Panc1 (cell line): ENCODE data around the gene ZDHHC14. TPM values are rescaled to one million over a fixed set of nuclear protein-coding genes. Genes with fewer than 3 reads are reported as not detected.

Experiments
- ATAC-seq: fragments of 200-7000 bp; cut with Tn5 transposase; 2 replicates; pipeline ENCODE4 v1.9.1; 2020; ENCODE audit warnings: mild to moderate bottlenecking, moderate library complexity
- BruUV-seq: library from RNA; stranded (reverse); fragments of 400-500 nt; replicated peaks from 2 replicates; lab custom pipeline; 2021; lab: Mats Ljungman, UMichigan
- CTCF ChIA-PET: fragments of 300-600 bp; sonication (Branson Sonifier 250); formaldehyde crosslinking; loops from one replicate; lab custom pipeline; 2022; ENCODE audit warnings: antibody characterized with exemption; lab: Charles Lee
- POLR2A ChIA-PET: fragments of 300-600 bp; sonication (Branson Sonifier 250); formaldehyde crosslinking; loops from one replicate; lab custom pipeline; 2022; ENCODE audit warnings: antibody characterized with exemption; lab: Charles Lee
- DNase-seq: peaks from one replicate; pipeline ENCODE4 v3.0.0-alpha.2; 2010; ENCODE audit warnings: low read depth, low spot score
- H3K27ac ChIP-seq: 2 replicates; pipeline ENCODE4 v1.5.1; 2011; ENCODE audit warnings: mild to moderate bottlenecking, low read length, inconsistent platforms
- H3K27me3 ChIP-seq: fragments of 200-500 bp; sonication (Bioruptor generic); 2 replicates; pipeline ENCODE4 v1.6.0; 2014; ENCODE audit warnings: low read length, inconsistent platforms; ENCODE audit not compliant: control insufficient read depth, insufficient read depth
- H3K36me3 ChIP-seq: fragments of 200-500 bp; sonication (Bioruptor generic); 2 replicates; pipeline ENCODE4 v1.5.1; 2014; ENCODE audit warnings: inconsistent platforms, mild to moderate bottlenecking, low read length, moderate library complexity; ENCODE audit not compliant: control insufficient read depth, insufficient read depth
- H3K4me1 ChIP-seq: 2 replicates; pipeline ENCODE4 v1.5.1; 2011; ENCODE audit warnings: inconsistent platforms, mild to moderate bottlenecking, low read length, moderate library complexity; ENCODE audit not compliant: control insufficient read depth, insufficient read depth
- H3K4me3 ChIP-seq, 2 experiments: 2 replicates each; pipeline ENCODE4 v1.5.1; 2011 to 2012; ENCODE audit warnings: low read depth in 2 of 2, low read length in 2 of 2, mild to moderate bottlenecking in 2 of 2, inconsistent platforms in 1 of 2, moderate library complexity in 1 of 2
- H3K9me3 ChIP-seq: fragments of 200-500 bp; sonication (Bioruptor generic); 2 replicates; pipeline ENCODE4 v1.5.1; 2014; ENCODE audit warnings: low read depth, mild to moderate bottlenecking, inconsistent platforms, low read length, moderate library complexity; ENCODE audit not compliant: control insufficient read depth, insufficient read depth
- CTCF ChIP-seq: fragments of 450-650 bp; IDR thresholded peaks from 2 replicates; pipeline ENCODE4 v1.5.1; 2017; ENCODE audit warnings: mild to moderate bottlenecking
- POLR2AphosphoS5 ChIP-seq: IDR thresholded peaks from 2 replicates; pipeline ENCODE4 v1.6.1; 2012; ENCODE audit warnings: mild to moderate bottlenecking, low read depth, low read length, moderate library complexity
- REST ChIP-seq, 2 experiments: IDR thresholded peaks; 2 replicates each; pipeline ENCODE4 v1.6.1; 2011 to 2012; ENCODE audit warnings: low read depth in 2 of 2, control low read depth in 1 of 2, low read length in 1 of 2, mild to moderate bottlenecking in 1 of 2, moderate library complexity in 1 of 2; ENCODE audit not compliant: insufficient read depth in 1 of 2
- SIN3A ChIP-seq: IDR thresholded peaks from 2 replicates; pipeline ENCODE4 v1.6.1; 2012; ENCODE audit warnings: low read depth, mild to moderate bottlenecking, low read length, moderate library complexity, borderline replicate concordance; ENCODE audit not compliant: insufficient read depth
- TCF7L2 ChIP-seq: IDR thresholded peaks from 2 replicates; pipeline ENCODE4 v1.6.1; 2011; ENCODE audit warnings: mild to moderate bottlenecking, low read depth, low read length, inconsistent platforms
- in situ Hi-C: cut with HindIII; loops from 2 replicates; pipeline ENCODE4 v1.10.0; 2016; ENCODE audit warnings: low sequenced_read_pairs, low pct_unique_long_range_greater_than_20kb
- intact Hi-C: fragments of 100-400 bp; cut with micrococcal nuclease; formaldehyde crosslinking; loops from one replicate; pipeline ENCODE4 v1.10.0; 2022; ENCODE audit not compliant: unreplicated experiment
- total RNA-seq: library from RNA; stranded (reverse); gene quantifications from one replicate; pipeline ENCODE4 v1.2.1, GENCODE V29; 2021; ENCODE audit not compliant: unreplicated experiment

Gene ZDHHC14
- total RNA-seq, 1 experiment from 2014 or later, result 19.9 TPM

GRCh38 chr6:157635388-157636244, 254.6 kb downstream of the ZDHHC14 start:
- no TSS peak for BruUV-seq
- no peak for ATAC-seq
- Histone ChIP-seq H3K36me3 (no peaks in the 10 kb centered on the region), H3K9me3 (no peaks in the 10 kb centered on the region), H3K4me1 (no peaks in the 10 kb centered on the region), H3K4me3 (no peak overlapping the region), H3K27ac (no peak overlapping the region), H3K27me3 (no peaks in the 10 kb centered on the region)
- TF ChIP-seq REST (IDR thresholded peaks at IDR 0.05; ENCODE audit: insufficient read depth in 1 of 2, low read depth in 2 of 2, low read length in 1 of 2) (no peak), POLR2AphosphoS5 (no peak), CTCF (no peak), SIN3A (no peak), TCF7L2 (no peak)
- intact Hi-C loops (no loop called here), in situ Hi-C loops (no loop called here)
- POLR2A ChIA-PET, result no interaction called here
- no peak for DNase-seq
- CTCF ChIA-PET, result no interaction called here

GRCh38 chr6:157637516-157637915, 256.5 kb downstream of the ZDHHC14 start:
- Histone ChIP-seq H3K4me1 (no peaks in the 10 kb centered on the region), H3K4me3 (no peak overlapping the region), H3K36me3 (no peaks in the 10 kb centered on the region), H3K27me3 (no peaks in the 10 kb centered on the region), H3K9me3 (no peaks in the 10 kb centered on the region), H3K27ac (no peak overlapping the region)
- ChIA-PET CTCF (no interaction called here), POLR2A (no interaction called here)
- DNase-seq (no peak), ATAC-seq (no peak)
- intact Hi-C loops (no loop called here), in situ Hi-C loops (no loop called here)
- TF ChIP-seq SIN3A (no peak), REST (IDR thresholded peaks at IDR 0.05; ENCODE audit: insufficient read depth in 1 of 2, low read depth in 2 of 2, low read length in 1 of 2) (no peak), TCF7L2 (no peak), POLR2AphosphoS5 (no peak), CTCF (no peak)
- no TSS peak for BruUV-seq
